A673 (cell line): Measurements from ENCODE around the gene PSD2. TPM values are rescaled to one million over a fixed set of nuclear protein-coding genes. Genes with fewer than 3 reads are reported as not detected.

ENCODE experiments used
- BruUV-seq: library from RNA; stranded (reverse); fragments of 400-500 nt; replicated peaks from 2 replicates; lab custom pipeline; 2021; lab: Mats Ljungman, UMichigan
- CTCF ChIA-PET: fragments of 300-600 bp; sonication (Branson Sonifier 250); formaldehyde crosslinking; loops from one replicate; lab custom pipeline; 2022; ENCODE audit warnings: antibody characterized with exemption; lab: Charles Lee
- POLR2A ChIA-PET: fragments of 300-600 bp; sonication (Branson Sonifier 250); formaldehyde crosslinking; loops from one replicate; lab custom pipeline; 2022; ENCODE audit warnings: antibody characterized with exemption; ENCODE audit not compliant: low non-redundant PET; lab: Charles Lee
- DNase-seq: peaks from one replicate; pipeline ENCODE4 v3.0.0-alpha.2; 2015; ENCODE audit warnings: low spot score
- H3K27ac ChIP-seq: fragments of 200-600 bp; sonication (generic); 2 replicates; pipeline ENCODE4 v1.5.1; 2016; ENCODE audit warnings: mixed run types, low read depth, mild to moderate bottlenecking, mixed read lengths, antibody characterized with exemption, low read length; ENCODE audit not compliant: poor library complexity, severe bottlenecking
- H3K27me3 ChIP-seq: fragments of 200-600 bp; sonication (generic); replicated peaks from 2 replicates; pipeline ENCODE4 v1.6.1; 2017; ENCODE audit warnings: mixed run types, low read depth, mild to moderate bottlenecking, mixed read lengths, antibody characterized with exemption, low read length; ENCODE audit not compliant: insufficient read depth, poor library complexity
- H3K36me3 ChIP-seq: fragments of 200-600 bp; sonication (generic); 2 replicates; pipeline ENCODE4 v1.6.1; 2016; ENCODE audit warnings: mixed run types, mild to moderate bottlenecking, mixed read lengths, antibody characterized with exemption, low read length; ENCODE audit not compliant: insufficient read depth, poor library complexity, severe bottlenecking
- H3K4me1 ChIP-seq: fragments of 200-600 bp; sonication (generic); 2 replicates; pipeline ENCODE4 v1.6.1; 2017; ENCODE audit warnings: mixed run types, mild to moderate bottlenecking, mixed read lengths, antibody characterized with exemption, low read length; ENCODE audit not compliant: insufficient read depth, poor library complexity, severe bottlenecking
- H3K4me3 ChIP-seq: fragments of 200-600 bp; sonication (generic); 2 replicates; pipeline ENCODE4 v1.5.1; 2016; ENCODE audit warnings: low read depth, mixed run types, mild to moderate bottlenecking, mixed read lengths, low read length; ENCODE audit not compliant: poor library complexity, severe bottlenecking
- H3K9me3 ChIP-seq: fragments of 200-600 bp; sonication (generic); 2 replicates; pipeline ENCODE4 v1.6.1; 2016; ENCODE audit warnings: mixed run types, low read depth, mild to moderate bottlenecking, mixed read lengths, antibody characterized with exemption, low read length; ENCODE audit not compliant: poor library complexity, severe bottlenecking
- CTCF ChIP-seq: fragments of 300-800, 200-600 bp; sonication (generic); conservative IDR thresholded peaks from 2 replicates; pipeline ENCODE4 v1.5.1; 2017; ENCODE audit warnings: low read depth, mild to moderate bottlenecking, antibody characterized with exemption, low read length, moderate library complexity, mixed read lengths
- EZH2 ChIP-seq: fragments of 200-600 bp; sonication (generic); IDR thresholded peaks from 2 replicates; pipeline ENCODE4 v1.6.1; 2017; ENCODE audit warnings: borderline replicate concordance, low read depth, mild to moderate bottlenecking, mixed read lengths, antibody characterized with exemption, low read length; ENCODE audit not compliant: poor library complexity, severe bottlenecking
- intact Hi-C: fragments of 100-400 bp; cut with micrococcal nuclease; formaldehyde crosslinking; loops from one replicate; pipeline ENCODE4 v1.10.0; 2022; ENCODE audit not compliant: unreplicated experiment
- total RNA-seq: library from RNA; stranded (reverse); gene quantifications from 2 replicates; pipeline ENCODE4 v1.2.3, GENCODE V29; 2021

The PSD2 gene
- total RNA-seq, 1 experiment from 2014 or later = 0.26 TPM

GRCh38 chr5:139747583-139748504, 47.8 kb upstream of the PSD2 start:
- Histone ChIP-seq H3K27me3 (no peaks in the 10 kb centered on the region), H3K27ac (no peak overlapping the region), H3K36me3 (no peaks in the 10 kb centered on the region), H3K4me3 (peak overlapping the region; percentile 43), H3K9me3 (no peaks in the 10 kb centered on the region), H3K4me1 (peaks cover 48% of the 10 kb centered on the region)
- intact Hi-C loops = loop anchor here (2.0 to 5.0 kb wide), 2 partner anchors 37 to 96 kb away; no protein-coding TSS in a partner anchor
- DNase-seq = no peak
- no TSS peak for BruUV-seq
- TF ChIP-seq EZH2 (no peak), CTCF (no peak)
- ChIA-PET CTCF (no interaction called here), POLR2A (interaction anchor here (0.6 kb wide), 1 partner anchor 951 kb away, joined by 3 read pairs; no protein-coding TSS in a partner anchor)

- peaks cover 53% of the 10 kb centered on the region for H3K4me1 ChIP-seq
- ChIA-PET CTCF (no interaction called here), POLR2A (interaction anchor here (0.6 kb wide), 1 partner anchor 952 kb away, joined by 3 read pairs; no protein-coding TSS in a partner anchor)
- DNase-seq = no peak
- no TSS peak for BruUV-seq
- no peaks in the 10 kb centered on the region for H3K36me3 ChIP-seq
- no peak overlapping the region for H3K4me3 ChIP-seq
- no peaks in the 10 kb centered on the region for H3K9me3 ChIP-seq
- H3K27ac ChIP-seq = no peak overlapping the region
- TF ChIP-seq CTCF (no peak), EZH2 (no peak)
- intact Hi-C loops = loop anchor here (5.0 kb wide), 1 partner anchor 96 kb away; no protein-coding TSS in a partner anchor
- no peaks in the 10 kb centered on the region for H3K27me3 ChIP-seq
These were observed 47.1 kb upstream of the PSD2 start for GRCh38 chr5:139748505-139748826.

- H3K36me3 ChIP-seq = no peaks in the 10 kb centered on the region
- peaks cover 53% of the 10 kb centered on the region for H3K4me1 ChIP-seq
- no peaks in the 10 kb centered on the region for H3K27me3 ChIP-seq
- ChIA-PET POLR2A (interaction anchor here (0.6 kb wide), 1 partner anchor 327 kb away, joined by 7 read pairs; no protein-coding TSS in a partner anchor), CTCF (no interaction called here)
- no TSS peak for BruUV-seq
- H3K4me3 ChIP-seq = no peak overlapping the region
- intact Hi-C loops = loop anchor here (5.0 kb wide), 1 partner anchor 97 kb away; no protein-coding TSS in a partner anchor
- H3K27ac ChIP-seq = no peak overlapping the region
- TF ChIP-seq EZH2 (no peak), CTCF (no peak)
- no peak for DNase-seq
- no peaks in the 10 kb centered on the region for H3K9me3 ChIP-seq
These were observed 46.4 kb upstream of the PSD2 start for GRCh38 chr5:139749242-139749641.
